Erythroblast (primary cell): ENCODE measurements around the gene RNF213.
A peak's percentile ranks its signal among the peaks of the same experiment; 100 is the strongest.

Experiments used
- DNase-seq, 2 experiments: peaks; one replicate each; lab custom pipeline; 2025; lab: John Stamatoyannopoulos, UW
- GATA1 ChIP-seq: IDR thresholded peaks from 2 replicates; pipeline ENCODE4 v1.6.1; 2011; ENCODE audit warnings: low read depth, mild to moderate bottlenecking, control low read depth, low read length, moderate library complexity
- POLR2A ChIP-seq: IDR thresholded peaks from 2 replicates; pipeline ENCODE4 v1.6.1; 2011; ENCODE audit warnings: mild to moderate bottlenecking, low read length

Gene RNF213

DNA sequence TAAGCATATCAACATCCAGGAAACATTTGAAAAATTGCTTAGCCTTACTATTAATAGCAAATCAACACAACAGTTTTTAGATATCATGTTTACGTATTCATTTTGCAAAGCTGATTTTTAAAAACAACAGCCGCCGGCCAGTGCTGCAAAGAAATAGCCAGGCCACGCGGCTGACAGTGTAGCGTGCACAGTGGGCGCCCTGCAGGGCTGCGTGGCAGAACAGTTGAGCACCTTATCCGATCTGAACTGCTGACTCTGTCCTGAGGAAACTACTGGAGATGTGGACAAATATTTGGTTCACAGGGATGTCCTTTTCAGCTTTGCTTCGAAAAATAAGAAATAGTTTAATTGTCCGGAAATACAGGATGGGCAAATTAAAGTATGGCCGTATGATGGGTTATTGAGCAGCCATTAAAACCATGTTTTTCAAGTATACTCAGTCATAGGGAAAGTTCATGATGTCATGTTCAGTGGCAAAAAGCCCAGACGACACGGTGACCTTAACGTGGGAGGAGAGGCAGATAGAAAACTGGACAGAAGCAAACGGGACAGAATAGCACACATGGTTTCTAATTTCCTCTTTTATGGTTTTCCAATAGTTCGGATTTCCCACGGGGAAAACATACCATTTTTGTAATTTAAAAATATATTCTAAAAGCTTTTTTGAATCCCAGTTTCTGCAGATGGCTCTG, 101.9 kb downstream of the RNF213 start:
- TF ChIP-seq GATA1 (no peak), POLR2A (no peak)
- DNase-seq: peak in 1 of 2 experiments; percentile 48

DNA sequence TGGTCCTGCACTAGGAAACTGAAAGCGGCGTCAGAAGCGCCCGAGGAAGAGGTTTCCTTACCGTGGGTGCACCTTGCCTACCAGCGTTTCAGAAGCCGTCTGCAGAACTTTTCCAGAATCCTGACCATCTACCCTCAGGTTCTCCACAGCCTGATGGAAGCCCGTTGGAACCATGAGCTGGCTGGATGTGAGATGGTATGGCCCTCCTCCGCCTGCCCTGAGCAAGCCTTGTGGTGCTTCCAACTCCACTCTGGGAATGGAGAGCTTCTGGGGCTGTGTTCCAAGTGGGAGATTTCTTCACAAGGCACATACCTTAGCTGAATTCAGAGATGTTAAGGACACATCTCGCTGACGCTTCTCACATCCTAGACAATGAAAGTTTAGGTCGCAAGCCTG, 102.5 kb downstream of the RNF213 start:
- TF ChIP-seq POLR2A: no peak
- no peak for DNase-seq

DNA sequence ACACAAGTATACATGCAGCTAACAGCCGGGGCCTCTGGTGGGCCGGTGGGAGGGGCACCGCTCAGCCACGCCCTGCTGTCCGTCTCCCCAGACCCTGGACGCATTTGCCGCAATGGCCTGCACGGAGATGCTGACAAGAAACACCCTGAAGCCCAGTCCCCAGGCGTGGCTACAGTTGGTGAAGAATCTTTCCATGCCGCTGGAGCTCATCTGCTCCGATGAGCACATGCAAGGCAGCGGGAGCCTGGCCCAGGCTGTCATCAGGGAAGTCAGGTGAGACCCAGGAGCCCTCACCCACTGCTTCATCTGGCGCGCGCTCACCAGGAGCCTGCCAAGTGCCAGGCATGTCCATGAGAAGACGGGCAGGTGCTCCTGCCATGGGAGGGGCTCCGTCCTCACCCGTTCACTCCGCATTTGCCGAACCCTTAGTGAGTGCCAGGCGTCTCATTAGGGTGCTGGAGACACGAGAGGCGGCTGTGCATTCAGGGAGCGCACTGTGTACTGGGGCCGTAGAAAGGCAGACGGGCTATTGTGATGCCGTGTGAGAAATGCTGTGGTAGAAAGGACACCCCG, 103.0 kb downstream of the RNF213 start:
- no peak for DNase-seq
- no peak for TF ChIP-seq GATA1
- TF ChIP-seq POLR2A: no peak

DNA sequence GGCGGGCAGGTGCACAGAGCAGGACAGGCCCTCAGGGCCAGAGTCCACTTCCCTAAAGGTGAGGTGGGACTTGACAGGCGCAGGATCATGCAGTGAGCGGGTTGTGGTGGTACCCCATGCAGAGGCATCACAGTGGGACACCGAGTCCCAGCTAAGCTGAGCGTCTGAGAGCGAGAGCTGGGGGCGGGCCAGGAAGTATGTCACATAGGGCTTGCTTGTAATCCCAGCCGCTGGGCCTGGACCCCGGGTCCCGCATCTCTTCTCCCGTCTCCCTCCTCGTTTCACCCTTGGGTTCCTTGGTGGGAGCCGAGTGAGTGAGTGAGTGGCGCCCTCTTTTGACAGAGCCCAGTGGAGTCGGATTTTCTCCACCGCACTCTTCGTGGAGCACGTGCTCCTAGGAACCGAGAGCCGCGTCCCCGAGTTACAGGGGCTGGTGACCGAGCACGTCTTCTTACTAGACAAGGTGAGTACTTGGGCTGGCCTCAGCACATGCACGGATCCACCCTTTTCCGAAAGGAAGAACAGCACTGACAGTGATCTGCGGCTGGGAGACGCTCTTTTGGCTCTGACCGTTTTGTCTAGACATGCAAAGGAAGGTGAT, 103.5 kb downstream of the RNF213 start:
- no peak for TF ChIP-seq GATA1
- TF ChIP-seq POLR2A: no peak
- DNase-seq: peak; percentile 15 to 58

DNA sequence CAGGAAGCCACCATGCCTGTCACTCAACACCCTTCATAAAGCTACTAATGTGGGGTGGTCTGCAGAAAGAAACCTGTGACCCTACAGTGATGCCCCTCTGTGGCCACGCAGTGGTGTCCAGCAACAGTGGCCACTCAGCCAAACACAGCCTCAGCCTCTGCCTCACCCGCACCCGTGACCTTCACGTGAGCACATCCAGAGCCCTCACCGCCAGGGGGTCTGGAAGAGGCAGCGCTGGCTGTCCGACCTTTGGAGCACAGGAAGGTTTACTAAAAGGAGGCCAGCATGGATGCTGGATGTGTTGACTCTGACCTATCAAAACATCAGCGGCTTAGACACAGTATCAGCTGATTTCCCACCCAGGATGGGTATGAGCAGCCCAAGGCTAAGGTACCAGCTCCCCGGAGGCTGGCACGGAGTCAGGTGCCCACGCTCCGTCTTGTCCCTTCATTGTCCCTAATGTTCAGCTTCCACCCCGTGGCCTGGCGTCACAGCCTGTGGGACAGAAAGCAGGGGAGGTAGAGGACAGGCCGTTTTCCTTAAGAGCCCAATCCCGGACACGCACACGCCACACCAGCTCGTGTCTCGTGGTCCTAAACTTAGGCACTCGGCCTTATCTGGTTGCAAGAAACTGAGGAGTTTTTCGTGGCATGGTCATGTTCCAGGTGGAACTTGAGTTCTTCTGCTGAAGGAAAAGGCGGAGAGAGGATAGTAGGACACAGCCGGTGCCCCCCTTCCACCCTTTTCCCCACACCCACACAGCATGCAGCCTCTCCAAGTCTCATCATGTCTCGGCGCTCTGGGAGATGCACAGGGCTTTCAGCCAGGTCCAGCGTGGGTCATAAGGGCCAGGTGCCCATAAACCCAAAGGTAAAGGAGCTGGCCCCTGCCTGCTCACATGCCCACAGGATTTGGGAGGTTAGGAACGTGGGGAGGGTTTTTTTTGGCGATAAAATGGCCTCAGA, 104.6 kb downstream of the RNF213 start:
- TF ChIP-seq POLR2A (no peak), GATA1 (no peak)
- DNase-seq: no peak

DNA sequence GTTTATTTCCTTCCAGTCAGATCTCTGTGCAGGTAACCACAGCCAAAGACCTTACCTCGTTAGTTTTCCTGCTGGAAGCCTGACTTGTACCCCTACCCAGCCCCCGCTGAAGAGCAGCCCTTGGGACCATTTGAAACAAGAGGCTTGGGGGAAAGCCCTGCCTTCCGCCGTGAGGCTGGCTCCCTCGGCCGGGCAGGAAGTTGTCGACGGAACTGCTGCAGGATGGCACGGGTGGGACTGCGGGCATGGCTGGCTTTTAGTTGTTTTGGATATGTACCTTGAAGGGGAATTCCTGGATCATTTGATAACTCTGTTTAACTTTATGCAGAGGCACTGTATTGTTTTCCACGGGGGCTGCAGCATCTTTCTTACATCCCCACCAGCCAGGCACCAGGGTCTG, 105.3 kb downstream of the RNF213 start:
- no peak for TF ChIP-seq POLR2A
- TF ChIP-seq GATA1: no peak
- no peak for DNase-seq

DNA sequence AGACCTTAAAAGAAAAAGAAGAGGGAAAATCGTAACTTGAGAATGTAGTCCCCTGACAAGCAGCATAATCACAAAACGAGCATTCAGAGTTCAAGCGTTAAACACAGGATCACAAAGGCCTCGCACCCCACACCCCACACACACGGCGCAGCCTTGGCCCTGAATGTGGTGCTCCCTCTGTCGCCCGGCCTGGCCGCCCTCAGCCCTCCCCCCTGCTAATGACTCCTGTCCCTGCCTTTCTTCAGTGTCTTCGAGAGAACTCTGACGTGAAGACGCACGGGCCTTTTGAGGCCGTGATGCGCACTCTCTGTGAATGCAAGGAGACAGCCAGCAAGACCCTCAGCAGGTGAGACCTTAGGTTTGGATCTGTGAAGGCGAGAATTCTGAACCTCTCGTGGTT, 106.9 kb downstream of the RNF213 start:
- DNase-seq: no peak
- TF ChIP-seq POLR2A: no peak
- no peak for TF ChIP-seq GATA1

DNA sequence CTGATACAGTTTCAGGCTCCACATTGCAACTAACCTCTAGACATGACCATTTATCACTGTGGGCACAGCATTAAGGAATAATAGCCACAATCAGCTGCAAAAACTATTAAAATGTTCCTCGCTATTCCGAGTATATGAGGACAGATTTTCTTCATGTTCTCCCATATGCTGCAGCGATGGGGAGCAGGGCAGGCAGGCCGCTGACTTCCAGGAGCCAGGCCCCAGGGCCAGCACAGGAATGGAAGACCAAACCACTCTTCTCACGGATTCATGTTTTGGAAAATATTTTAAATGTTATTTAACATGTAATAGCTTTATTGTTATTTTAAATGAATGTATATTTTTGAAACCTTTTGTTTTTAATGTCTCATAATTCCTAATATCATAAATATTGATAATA, 110.5 kb downstream of the RNF213 start:
- TF ChIP-seq GATA1 (no peak), POLR2A (no peak)
- DNase-seq: no peak

DNA sequence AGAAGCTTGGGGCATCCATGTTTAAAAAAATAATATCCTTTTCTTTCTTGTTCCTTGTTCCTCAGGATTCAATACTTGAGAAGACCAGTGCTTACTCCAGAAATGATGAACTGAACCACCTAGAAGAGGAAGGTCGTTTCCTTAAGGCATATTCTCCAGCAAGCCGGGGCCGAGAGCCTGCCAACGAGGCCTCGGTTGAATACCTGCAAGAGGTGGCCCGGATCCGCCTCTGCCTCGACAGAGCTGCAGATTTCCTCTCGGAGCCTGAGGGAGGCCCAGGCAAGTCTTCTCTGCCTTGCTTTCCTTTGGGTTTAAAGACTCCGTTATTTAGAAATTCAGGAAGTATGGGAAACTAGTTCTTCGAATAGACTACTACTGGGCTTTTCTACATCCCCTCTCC, 111.8 kb downstream of the RNF213 start:
- no peak for TF ChIP-seq GATA1
- no peak for TF ChIP-seq POLR2A
- no peak for DNase-seq

DNA sequence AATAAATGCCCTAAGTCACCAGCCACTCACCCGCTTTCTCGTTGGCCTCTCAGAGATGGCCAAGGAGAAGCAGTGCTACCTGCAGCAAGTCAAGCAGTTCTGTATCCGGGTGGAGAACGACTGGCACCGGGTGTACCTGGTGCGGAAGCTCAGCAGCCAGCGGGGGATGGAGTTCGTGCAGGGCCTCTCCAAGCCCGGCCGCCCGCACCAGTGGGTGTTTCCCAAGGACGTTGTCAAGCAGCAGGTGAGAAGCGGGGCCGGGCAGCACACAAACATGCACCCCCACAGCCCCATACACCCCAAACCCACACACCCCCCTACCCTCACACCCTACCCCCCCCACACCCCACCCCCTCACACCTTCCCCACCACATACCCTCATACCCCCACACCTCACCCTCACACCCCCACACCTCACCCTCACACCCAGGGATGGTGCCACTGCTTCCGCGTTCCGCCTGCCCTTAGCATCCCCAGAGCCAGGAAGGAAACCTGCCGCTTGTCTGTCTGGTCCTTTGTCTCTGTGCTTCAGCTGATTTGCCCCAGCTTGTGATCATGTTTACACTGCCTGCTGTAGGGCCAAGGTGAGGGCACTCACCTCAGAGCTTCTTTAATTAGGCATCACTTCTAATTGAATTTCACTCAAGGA, 112.4 kb downstream of the RNF213 start:
- DNase-seq: no peak

DNA sequence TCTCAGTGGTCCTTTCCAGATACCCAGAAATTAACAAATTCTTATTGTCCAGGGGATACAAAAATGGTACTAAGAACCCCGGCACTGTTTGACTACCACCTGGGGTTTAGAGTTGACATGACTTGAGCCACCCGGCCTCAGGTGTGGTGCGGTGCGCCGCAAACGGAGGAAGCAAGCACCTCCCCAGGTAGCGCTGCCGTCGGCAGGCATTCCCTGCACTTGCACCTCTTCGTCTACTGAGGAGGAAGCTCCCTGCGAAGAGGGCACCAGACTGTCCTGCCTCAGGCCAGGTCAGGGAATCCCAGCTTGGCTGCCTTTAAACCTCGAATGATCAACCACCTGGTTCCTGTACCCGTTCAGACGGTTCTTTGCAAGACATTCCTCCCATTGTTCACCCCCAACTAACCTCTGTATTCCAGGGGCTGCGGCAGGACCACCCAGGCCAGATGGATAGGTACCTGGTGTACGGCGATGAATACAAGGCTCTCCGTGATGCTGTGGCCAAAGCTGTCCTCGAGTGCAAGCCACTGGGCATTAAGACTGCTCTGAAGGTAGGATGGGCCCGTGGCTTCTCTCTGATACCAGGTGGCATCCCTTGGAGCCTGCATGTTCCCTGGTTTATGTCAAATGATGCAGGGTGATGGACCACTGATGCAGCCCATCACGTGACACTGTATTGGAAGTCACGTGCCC, 113.5 kb downstream of the RNF213 start:
- no peak for TF ChIP-seq GATA1
- TF ChIP-seq POLR2A: no peak
- DNase-seq: no peak

More for the DNA sequence above, 112.4 kb downstream of the RNF213 start:
- TF ChIP-seq POLR2A: no peak
- no peak for TF ChIP-seq GATA1

DNA sequence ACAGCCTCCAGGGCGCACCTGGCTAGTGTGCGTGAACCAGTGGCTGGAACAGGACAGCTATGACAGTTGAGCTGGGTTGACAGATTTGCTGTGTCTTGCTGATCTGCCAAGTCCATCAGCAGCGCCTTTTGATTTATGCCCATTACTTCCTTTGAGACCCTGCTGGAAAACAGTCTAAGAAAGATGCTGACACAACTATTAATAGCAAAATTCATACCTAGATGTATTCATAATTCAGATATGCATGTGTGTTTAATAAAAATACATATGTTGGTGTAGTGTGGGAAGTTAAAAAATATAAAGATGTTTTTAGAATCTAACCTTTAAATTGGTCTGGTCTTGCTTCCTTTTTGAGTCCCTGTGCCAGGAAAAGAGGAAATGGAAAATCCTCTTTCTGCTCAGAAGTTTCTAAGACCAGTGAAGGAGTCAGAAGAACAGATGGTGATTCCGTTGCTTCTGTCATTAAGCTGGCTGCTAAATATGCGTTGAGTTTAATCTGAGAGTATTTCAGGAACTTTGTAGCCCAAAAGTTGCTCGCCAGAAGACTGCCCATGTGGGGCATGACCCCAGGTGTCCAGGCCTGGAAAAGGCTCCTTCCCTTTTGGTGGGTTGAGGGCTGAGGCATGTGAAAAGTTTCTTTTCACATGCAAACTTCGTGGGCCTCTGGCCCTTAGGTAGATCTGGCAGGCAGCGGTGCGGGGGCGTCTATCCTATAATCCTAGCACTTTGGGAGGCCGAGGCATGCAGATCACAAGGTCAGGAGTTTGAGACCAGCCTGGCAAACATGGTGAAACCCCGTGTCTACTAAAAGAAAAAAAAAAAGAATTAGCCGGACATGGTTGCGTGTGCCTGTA, 114.3 kb downstream of the RNF213 start:
- TF ChIP-seq POLR2A: no peak
- no peak for TF ChIP-seq GATA1
- no peak for DNase-seq
